GM10248 (cell line): Measurements from ENCODE around the gene CAMTA1.

Source experiments
- CTCF ChIA-PET: fragments of 300-600 bp; sonication (Branson Sonifier 250); formaldehyde crosslinking; extraction: SDS; loops from one replicate; lab custom pipeline; 2021; ENCODE audit warnings: antibody characterized with exemption; lab: Yijun Ruan, JAX
- POLR2A ChIA-PET: fragments of 350-650 bp; sonication (Branson Sonifier 250); formaldehyde crosslinking; extraction: SDS; loops from one replicate; lab custom pipeline; 2020; ENCODE audit warnings: antibody characterized with exemption; lab: Yijun Ruan, JAX
- DNase-seq: peaks from one replicate; pipeline ENCODE4 v3.0.0; 2012; ENCODE audit errors: extremely low spot score
- CTCF ChIP-seq: IDR thresholded peaks from 2 replicates; pipeline ENCODE4 v1.5.1; 2012; ENCODE audit warnings: mild to moderate bottlenecking, low read depth; ENCODE audit errors: extremely low read depth, missing control alignments, control extremely low read depth

Gene CAMTA1

GRCh38 chr1:7174980-7175906 lies 390.0 kb downstream of the CAMTA1 start:
- TF ChIP-seq CTCF: no peak
- DNase-seq: no peak
- ChIA-PET CTCF (interaction anchor here (0.9 kb wide), 1 partner anchor 33 kb away, joined by 3 read pairs; no protein-coding TSS in a partner anchor), POLR2A (no interaction called here)

- ChIA-PET CTCF (no interaction called here), POLR2A (no interaction called here)
- DNase-seq: no peak
- no peak for TF ChIP-seq CTCF
Measured at GRCh38 chr1:7177021-7177420, 391.8 kb downstream of the CAMTA1 start.

- ChIA-PET CTCF (no interaction called here), POLR2A (no interaction called here)
- TF ChIP-seq CTCF: no peak
- DNase-seq: no peak
Measured at GRCh38 chr1:7177438-7178146, 392.3 kb downstream of the CAMTA1 start.

GRCh38 chr1:7178336-7178735 lies 393.1 kb downstream of the CAMTA1 start:
- DNase-seq: no peak
- CTCF ChIA-PET: no interaction called here
- POLR2A ChIA-PET: no interaction called here
- no peak for TF ChIP-seq CTCF

GRCh38 chr1:7178741-7179140 lies 393.5 kb downstream of the CAMTA1 start:
- CTCF ChIA-PET: no interaction called here
- TF ChIP-seq CTCF: no peak
- DNase-seq: no peak
- POLR2A ChIA-PET: no interaction called here

DNA sequence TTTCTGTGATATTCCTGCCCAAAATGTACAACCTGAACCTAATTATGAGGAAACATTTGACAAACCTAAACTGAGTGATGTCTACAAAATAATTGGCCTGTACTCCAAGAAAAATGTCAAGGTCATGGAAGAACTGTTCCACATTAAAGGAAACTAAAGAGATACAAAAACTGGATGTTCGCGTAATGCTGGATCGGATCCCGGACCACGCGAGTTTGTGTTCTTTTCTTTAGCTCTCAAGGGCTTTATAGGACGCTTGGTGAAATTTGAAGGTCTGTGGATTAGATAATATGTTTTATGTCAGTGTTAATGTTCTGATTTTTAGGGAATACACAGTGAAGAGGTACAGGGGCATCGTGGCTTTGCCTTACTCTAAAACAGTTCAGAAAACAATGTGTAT lies 400.5 kb downstream of the CAMTA1 start:
- TF ChIP-seq CTCF: no peak
- CTCF ChIA-PET: no interaction called here

More for the DNA sequence above, 400.5 kb downstream of the CAMTA1 start:
- no peak for DNase-seq
- POLR2A ChIA-PET: no interaction called here
